Left ventricle myocardium inferior (tissue), 1 donor: ENCODE results near the gene ADD3. TPM values are rescaled to one million over a fixed set of nuclear protein-coding genes. Genes with fewer than 3 reads are reported as not detected.
A peak's percentile ranks its signal among the peaks of the same experiment; 100 is the strongest.

Source experiments
- DNase-seq: peaks from one replicate; pipeline ENCODE4 v3.0.0-alpha.2; 2020
- H3K27ac ChIP-seq: fragments of 200-600 bp; replicated peaks from 2 replicates; pipeline ENCODE4 v1.8.0; 2021
- H3K27me3 ChIP-seq: fragments of 200-600 bp; 2 replicates; pipeline ENCODE4 v1.8.0; 2021; ENCODE audit warnings: low read depth
- H3K36me3 ChIP-seq: fragments of 200-600 bp; 2 replicates; pipeline ENCODE4 v1.8.0; 2021
- H3K4me1 ChIP-seq: fragments of 200-600 bp; 2 replicates; pipeline ENCODE4 v1.8.0; 2021
- H3K4me3 ChIP-seq: fragments of 200-600 bp; 2 replicates; pipeline ENCODE4 v1.8.0; 2021; ENCODE audit warnings: mild to moderate bottlenecking, moderate library complexity
- H3K9me3 ChIP-seq: fragments of 200-600 bp; replicated peaks from 2 replicates; pipeline ENCODE4 v1.8.0; 2021
- intact Hi-C: fragments of 100-400 bp; cut with micrococcal nuclease; formaldehyde crosslinking; loops from one replicate; pipeline ENCODE4 v1.11.0; 2022
- total RNA-seq: library from RNA; stranded (reverse); fragmentation: NEBNext Ultra II Directional; extraction: Animal tissue kit (Norgen Biotek cat#: 25700); gene quantifications from one replicate; pipeline ENCODE4 v1.2.1, GENCODE V29; 2021
- TF ChIP-seq, protein P1 (sequence below): fragments of 200-600 bp; IDR thresholded peaks from 2 replicates; pipeline ENCODE4 v1.8.0; 2021; ENCODE audit warnings: antibody characterized with exemption, mild to moderate bottlenecking, borderline replicate concordance
- donor health status: DM: no; HTN: yes; CAD: no; lungs with severe emphysema.

The ADD3 gene
- total RNA-seq, 1 donor from 2014 or later = 113 TPM

DNA sequence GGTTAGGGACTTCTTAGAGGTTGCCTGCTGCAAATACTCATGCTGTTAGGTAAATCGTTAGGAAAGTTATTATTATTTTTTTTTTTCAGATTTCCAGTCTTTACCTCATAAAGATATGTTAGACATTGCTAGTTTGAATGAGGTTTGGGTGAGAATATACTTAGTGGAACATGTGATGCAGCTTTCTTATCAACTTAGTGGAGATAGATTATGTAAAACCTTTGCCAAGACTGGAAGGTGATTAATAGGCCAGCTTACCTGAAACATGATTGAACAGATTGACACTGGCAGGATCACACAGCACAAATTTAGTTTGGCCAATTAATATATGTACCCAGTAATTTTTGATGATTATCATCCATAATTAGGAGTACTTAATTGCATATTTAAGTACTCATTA is 32.3 kb downstream of the ADD3 start:
- intact Hi-C loops = no loop called here
- H3K27ac ChIP-seq = peak overlapping the region; percentile 52
- no peaks in the 10 kb centered on the region for H3K9me3 ChIP-seq
- no peak for DNase-seq
- H3K27me3 ChIP-seq = no peaks in the 10 kb centered on the region
- H3K36me3 ChIP-seq = no peaks in the 10 kb centered on the region
- no peak overlapping the region for H3K4me3 ChIP-seq
- TF ChIP-seq, protein P1, sequence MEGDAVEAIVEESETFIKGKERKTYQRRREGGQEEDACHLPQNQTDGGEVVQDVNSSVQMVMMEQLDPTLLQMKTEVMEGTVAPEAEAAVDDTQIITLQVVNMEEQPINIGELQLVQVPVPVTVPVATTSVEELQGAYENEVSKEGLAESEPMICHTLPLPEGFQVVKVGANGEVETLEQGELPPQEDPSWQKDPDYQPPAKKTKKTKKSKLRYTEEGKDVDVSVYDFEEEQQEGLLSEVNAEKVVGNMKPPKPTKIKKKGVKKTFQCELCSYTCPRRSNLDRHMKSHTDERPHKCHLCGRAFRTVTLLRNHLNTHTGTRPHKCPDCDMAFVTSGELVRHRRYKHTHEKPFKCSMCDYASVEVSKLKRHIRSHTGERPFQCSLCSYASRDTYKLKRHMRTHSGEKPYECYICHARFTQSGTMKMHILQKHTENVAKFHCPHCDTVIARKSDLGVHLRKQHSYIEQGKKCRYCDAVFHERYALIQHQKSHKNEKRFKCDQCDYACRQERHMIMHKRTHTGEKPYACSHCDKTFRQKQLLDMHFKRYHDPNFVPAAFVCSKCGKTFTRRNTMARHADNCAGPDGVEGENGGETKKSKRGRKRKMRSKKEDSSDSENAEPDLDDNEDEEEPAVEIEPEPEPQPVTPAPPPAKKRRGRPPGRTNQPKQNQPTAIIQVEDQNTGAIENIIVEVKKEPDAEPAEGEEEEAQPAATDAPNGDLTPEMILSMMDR = no peak
- H3K4me1 ChIP-seq = peaks cover 95% of the 10 kb centered on the region

DNA sequence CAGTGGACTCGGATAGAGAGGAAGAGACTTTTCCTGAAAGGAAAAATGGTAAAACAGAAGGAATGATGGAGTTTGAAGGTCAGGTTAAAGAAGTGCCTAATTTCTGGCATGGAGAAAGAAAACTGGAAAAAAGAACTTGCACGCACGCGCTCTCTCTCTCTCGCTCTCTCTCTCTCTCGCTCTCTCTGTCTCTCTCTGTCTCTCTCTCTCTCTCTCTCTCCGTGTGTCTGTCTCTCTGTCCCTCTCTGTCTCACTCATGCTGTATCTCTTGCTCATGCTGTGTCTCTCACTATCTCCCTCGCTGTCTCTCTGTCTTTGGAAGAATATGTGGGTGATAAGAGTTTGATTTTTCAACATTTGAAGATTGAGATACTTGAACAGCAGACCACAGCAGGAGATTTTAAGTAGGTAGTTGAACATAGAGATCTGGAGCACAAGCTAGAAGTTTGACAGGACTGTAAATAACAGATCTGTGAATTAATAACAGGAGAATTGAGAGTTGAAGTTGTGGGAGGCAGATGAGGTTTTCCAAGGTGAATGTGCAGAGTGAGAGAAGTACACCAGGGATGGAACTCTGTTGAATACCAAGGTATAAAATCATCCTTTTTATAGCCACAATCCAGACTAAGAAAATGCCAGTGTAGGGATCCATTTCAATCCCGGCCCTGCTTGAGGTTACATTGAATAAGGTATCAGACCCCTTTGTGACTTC is 33.1 kb downstream of the ADD3 start:
- Histone ChIP-seq H3K9me3 (no peaks in the 10 kb centered on the region), H3K4me1 (peaks cover 96% of the 10 kb centered on the region), H3K36me3 (no peaks in the 10 kb centered on the region), H3K27ac (peak overlapping the region; percentile 52), H3K4me3 (no peak overlapping the region), H3K27me3 (no peaks in the 10 kb centered on the region)
- intact Hi-C loops = no loop called here
- DNase-seq = no peak
- TF ChIP-seq, protein P1 = no peak

DNA sequence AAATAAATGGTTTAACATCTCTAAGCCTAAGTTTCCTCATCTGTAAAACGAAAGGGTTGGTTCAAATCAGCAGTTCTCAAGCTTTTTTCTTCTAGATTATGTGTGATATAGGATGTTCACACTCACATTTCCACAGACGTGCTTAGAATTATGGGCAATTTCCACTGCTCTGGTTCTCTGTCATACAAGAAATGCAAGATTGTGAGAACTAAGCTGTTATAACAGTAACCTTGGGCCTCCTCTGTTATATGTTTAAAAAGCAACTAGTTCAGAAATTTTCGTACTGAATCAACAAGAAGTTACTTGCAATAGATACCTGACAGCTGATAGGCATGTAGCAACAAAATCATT is 33.7 kb downstream of the ADD3 start:
- Histone ChIP-seq H3K4me3 (no peak overlapping the region), H3K9me3 (no peaks in the 10 kb centered on the region), H3K27ac (peak overlapping the region; percentile 52), H3K4me1 (peaks cover 96% of the 10 kb centered on the region), H3K27me3 (no peaks in the 10 kb centered on the region), H3K36me3 (no peaks in the 10 kb centered on the region)
- intact Hi-C loops = no loop called here
- DNase-seq = no peak
- TF ChIP-seq, protein P1 = no peak

DNA sequence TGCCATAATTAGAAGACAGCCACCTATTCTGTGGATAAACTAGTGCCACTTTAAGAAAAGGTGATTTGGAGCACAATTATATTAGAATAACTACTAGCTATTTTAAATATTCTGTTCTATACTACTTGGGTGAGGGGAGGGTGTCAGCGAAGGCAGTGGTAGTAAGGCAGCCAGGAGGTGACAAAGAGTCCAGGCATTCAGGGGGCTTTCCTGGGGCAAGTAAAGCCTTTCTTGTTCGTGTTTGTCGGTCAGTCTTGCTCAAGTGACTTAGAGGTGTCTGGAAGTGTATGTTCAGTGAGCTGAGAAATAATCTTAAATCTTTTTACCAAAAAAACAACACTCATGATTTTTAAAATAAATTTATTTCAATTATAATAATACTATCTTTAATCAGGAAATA is 34.4 kb downstream of the ADD3 start:
- intact Hi-C loops = no loop called here
- H3K27ac ChIP-seq = peak overlapping the region; percentile 52
- TF ChIP-seq, protein P1 = no peak
- no peaks in the 10 kb centered on the region for H3K36me3 ChIP-seq
- no peak overlapping the region for H3K4me3 ChIP-seq
- no peaks in the 10 kb centered on the region for H3K27me3 ChIP-seq
- H3K9me3 ChIP-seq = no peaks in the 10 kb centered on the region
- H3K4me1 ChIP-seq = peaks cover 96% of the 10 kb centered on the region
- DNase-seq = no peak

DNA sequence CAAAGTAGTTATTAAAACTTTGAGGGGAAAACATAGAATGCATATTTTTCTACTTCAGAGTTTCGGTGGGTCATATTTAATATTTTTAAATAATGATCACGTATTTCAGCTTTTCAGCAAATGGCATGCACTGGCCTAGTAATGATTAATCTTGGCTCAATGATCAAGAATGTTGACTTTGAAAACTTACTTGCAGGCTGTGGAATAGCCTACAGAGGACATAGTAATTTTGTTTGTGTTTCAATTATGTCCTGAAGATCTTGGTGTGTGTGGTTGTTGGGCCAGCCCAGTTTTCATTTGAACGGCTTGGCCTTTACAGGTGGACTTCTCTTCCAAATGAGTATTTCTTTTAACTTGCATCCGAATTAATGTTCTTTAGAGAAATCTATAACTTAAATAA is 35.1 kb downstream of the ADD3 start:
- H3K4me1 ChIP-seq = peaks cover 96% of the 10 kb centered on the region
- no peak overlapping the region for H3K27ac ChIP-seq
- H3K9me3 ChIP-seq = peaks cover 4% of the 10 kb centered on the region
- TF ChIP-seq, protein P1 = no peak
- intact Hi-C loops = no loop called here
- H3K36me3 ChIP-seq = no peaks in the 10 kb centered on the region
- H3K27me3 ChIP-seq = no peaks in the 10 kb centered on the region
- no peak overlapping the region for H3K4me3 ChIP-seq
- DNase-seq = no peak
